ENCODE measurements around the gene UPF2. TPM values are rescaled to one million over a fixed set of nuclear protein-coding genes. Genes with fewer than 3 reads are reported as not detected.

UPF2 gene
- total and polyA plus RNA-seq, 2 of the 13 experiments (the other 11 are each of a cell fraction or from before 2014, with no cell fraction given) = 6.2 to 14.5 TPM

- TF ChIP-seq KDM2A (CRISPR knock-in tag; IDR thresholded peaks at IDR 0.05; ENCODE audit: borderline replicate concordance, low read depth) = peak; percentile 52
- no peak for TF ChIP-seq SMARCC2 (IDR thresholded peaks at IDR 0.05)
- TF ChIP-seq MTF2 (CRISPR knock-in tag; IDR thresholded peaks at IDR 0.05; ENCODE audit: borderline replicate concordance) = no peak; the same call in 1 of the 2 replicates
- peak; percentile 63; the same call in 1 of the 2 replicates for TF ChIP-seq SMAD3 (CRISPR knock-in tag; IDR thresholded peaks at IDR 0.05)
- peak; percentile 58 for TF ChIP-seq POLR2AphosphoS5 (IDR thresholded peaks at IDR 0.05; ENCODE audit: low read depth, low read length)
- no peak for TF ChIP-seq ZC3H4 (CRISPR knock-in tag; IDR thresholded peaks at IDR 0.05; ENCODE audit: borderline replicate concordance)
- 0 out of 2 replicates have a peak, but pooled peaks have one; percentile 64 for TF ChIP-seq NFKB2 (CRISPR knock-in tag; IDR thresholded peaks at IDR 0.05; ENCODE audit: borderline replicate concordance)
- TF ChIP-seq EED (CRISPR knock-in tag; IDR thresholded peaks at IDR 0.05) = peak; percentile 61
- TF ChIP-seq ARHGAP35 (CRISPR knock-in tag; IDR thresholded peaks at IDR 0.05; ENCODE audit: borderline replicate concordance) = no peak
- TF ChIP-seq MEF2D (CRISPR knock-in tag; IDR thresholded peaks at IDR 0.05) = no peak; the same call in 1 of the 2 replicates
- no peak for TF ChIP-seq ZNF337 (CRISPR knock-in tag; IDR thresholded peaks at IDR 0.05; ENCODE audit: borderline replicate concordance, low read depth)
- no peak for TF ChIP-seq CENPT (CRISPR knock-in tag; IDR thresholded peaks at IDR 0.05; ENCODE audit: low read depth)
- peak; percentile 42; the same call in 1 of the 2 replicates for TF ChIP-seq ZNF3 (CRISPR knock-in tag; IDR thresholded peaks at IDR 0.05)
- TF ChIP-seq ZNF407 (CRISPR knock-in tag; IDR thresholded peaks at IDR 0.05; ENCODE audit: not compliant biosample characterization) = no peak
- peak; percentile 68; the same call in 1 of the 2 replicates for TF ChIP-seq POGK (CRISPR knock-in tag; conservative IDR thresholded peaks at IDR 0.05)
- TF ChIP-seq ZNF570 (CRISPR knock-in tag; IDR thresholded peaks at IDR 0.05; ENCODE audit: borderline replicate concordance) = no peak
- TF ChIP-seq ARNTL (CRISPR knock-in tag; IDR thresholded peaks at IDR 0.05) = peak; percentile 80; the same call in 1 of the 2 replicates
- TF ChIP-seq ZNF24 (IDR thresholded peaks at IDR 0.05) = peak; percentile 51; the same call in 1 of the 2 replicates
- TF ChIP-seq ATF7-NPFF (CRISPR knock-in tag; IDR thresholded peaks at IDR 0.05; ENCODE audit: low read depth) = peak; percentile 89
- no peak; the same call in 1 of the 2 replicates for TF ChIP-seq ZNF761 (CRISPR knock-in tag; conservative IDR thresholded peaks at IDR 0.05)
Observed at GRCh38 chr10:11875494-11876281, 166.9 kb downstream of the UPF2 start (continued).
